HG03565 (cell line): ENCODE measurements around the gene TMEM8B.
"Not testable (repeated sequence)": the region's sequence is repeated elsewhere in the genome, so short reads cannot be mapped to it uniquely, and the experiment has no call there.

ENCODE experiments used
- ATAC-seq: cut with Tn5 transposase; IDR thresholded peaks from one replicate; pipeline ENCODE4 v1.9.1; 2021; ENCODE audit warnings: mild to moderate bottlenecking, moderate library complexity; ENCODE audit not compliant: unreplicated experiment

The TMEM8B gene

GRCh38 chr9:35905051-35905781 is 76.2 kb downstream of the TMEM8B start:
- no peak for ATAC-seq

- no peak for ATAC-seq
Measured at GRCh38 chr9:35905912-35906679, 77.1 kb downstream of the TMEM8B start, which contains the start of gene HRCT1. HRCT1 (plus strand) TSS chr9:35906202; CDS start chr9:35906288, 86 bp downstream.

DNA sequence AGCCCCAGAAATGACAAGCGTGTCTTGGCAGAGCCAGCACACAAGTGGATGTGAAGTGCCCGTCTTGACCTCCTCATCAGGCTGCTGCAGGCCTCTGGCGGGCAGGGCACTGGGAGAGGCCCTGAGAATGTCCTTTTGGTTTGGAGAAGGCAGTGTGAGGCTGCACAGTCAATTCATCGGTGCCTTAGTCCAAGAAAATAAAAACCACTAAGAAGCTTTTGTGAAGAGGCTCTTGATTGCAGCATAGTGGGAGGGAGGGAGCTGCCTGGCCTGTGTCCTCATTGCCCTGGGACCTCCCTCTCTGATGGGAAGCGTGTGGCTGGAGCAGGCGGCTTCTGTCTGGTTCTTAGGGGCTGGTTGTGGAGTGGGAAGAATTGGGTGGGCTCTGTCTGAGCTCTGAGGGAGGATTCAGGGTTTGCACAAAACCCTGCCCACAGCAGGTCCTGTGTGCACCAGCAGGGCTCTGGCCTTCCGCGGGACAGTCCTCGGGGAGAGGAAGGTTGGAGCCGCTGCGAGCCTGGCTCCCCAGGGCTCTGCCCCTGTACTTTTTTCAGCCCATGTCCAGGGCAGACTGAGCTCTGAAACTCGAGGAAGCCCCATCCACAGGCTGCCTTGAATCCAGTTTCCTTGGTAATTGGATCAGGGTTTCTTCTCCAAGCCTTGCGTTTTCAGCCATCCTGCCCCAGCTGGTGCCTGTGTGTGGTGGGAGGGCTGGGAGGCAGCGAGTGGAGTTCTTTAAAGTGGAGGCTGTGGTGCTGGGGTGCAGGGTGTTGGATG is 78.1 kb downstream of the TMEM8B start:
- no peak for ATAC-seq

DNA sequence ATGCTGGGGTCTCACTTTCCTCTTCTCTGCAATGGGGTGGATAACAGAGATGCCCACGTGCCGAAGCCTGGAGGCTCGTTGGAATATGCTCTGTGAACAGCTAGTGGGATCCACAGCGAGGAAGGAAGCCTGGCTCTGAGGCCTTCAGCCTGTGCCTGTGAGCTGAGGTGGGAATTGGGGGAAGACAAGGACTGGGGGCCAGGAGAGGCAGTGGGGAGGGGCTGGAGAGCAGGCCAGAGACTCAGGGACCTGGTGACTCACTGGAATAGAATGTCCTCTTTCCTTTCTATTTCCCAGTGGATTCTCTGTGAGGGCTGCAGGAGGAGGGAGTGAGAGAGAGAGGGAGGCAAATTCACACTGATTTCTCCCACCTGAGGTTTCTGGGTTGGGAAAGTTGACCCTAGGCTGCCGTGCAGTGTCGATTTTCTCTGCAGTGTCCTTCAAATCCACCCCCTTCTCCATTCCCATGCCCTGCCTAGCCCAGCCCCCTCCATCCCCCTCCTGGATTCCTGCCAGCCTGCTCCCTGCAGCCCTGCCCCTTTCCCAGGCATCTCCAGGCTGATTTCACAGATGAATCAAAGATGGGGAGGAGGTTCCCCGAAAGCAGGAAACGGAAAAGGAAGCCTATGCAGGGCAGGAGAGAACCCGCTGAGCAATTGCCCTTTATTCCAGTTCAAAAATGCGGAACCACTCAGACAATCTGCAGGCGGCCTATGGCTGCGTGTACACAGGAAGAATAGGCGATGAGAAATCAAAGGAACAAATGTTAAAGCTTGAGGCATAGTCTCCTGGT is 78.9 kb downstream of the TMEM8B start:
- ATAC-seq = no peak

- ATAC-seq = no peak
Measured at GRCh38 chr9:35908504-35909125, 79.6 kb downstream of the TMEM8B start.

- no peak for ATAC-seq
Measured at GRCh38 chr9:35909274-35909673, 80.2 kb downstream of the TMEM8B start, which contains the start of gene SPAAR. SPAAR (plus strand) TSS chr9:35909490; CDS start chr9:35910464, 974 bp downstream.

GRCh38 chr9:35909687-35910612 is 80.9 kb downstream of the TMEM8B start:
- no peak for ATAC-seq

- ATAC-seq = no peak
Measured at GRCh38 chr9:35910613-35911359, 81.8 kb downstream of the TMEM8B start.

GRCh38 chr9:35911690-35912089 is 82.7 kb downstream of the TMEM8B start:
- no peak for ATAC-seq

GRCh38 chr9:35912791-35913400 is 83.9 kb downstream of the TMEM8B start:
- no peak for ATAC-seq

GRCh38 chr9:35913429-35913828 is 84.4 kb downstream of the TMEM8B start:
- not testable (repeated sequence) for ATAC-seq

DNA sequence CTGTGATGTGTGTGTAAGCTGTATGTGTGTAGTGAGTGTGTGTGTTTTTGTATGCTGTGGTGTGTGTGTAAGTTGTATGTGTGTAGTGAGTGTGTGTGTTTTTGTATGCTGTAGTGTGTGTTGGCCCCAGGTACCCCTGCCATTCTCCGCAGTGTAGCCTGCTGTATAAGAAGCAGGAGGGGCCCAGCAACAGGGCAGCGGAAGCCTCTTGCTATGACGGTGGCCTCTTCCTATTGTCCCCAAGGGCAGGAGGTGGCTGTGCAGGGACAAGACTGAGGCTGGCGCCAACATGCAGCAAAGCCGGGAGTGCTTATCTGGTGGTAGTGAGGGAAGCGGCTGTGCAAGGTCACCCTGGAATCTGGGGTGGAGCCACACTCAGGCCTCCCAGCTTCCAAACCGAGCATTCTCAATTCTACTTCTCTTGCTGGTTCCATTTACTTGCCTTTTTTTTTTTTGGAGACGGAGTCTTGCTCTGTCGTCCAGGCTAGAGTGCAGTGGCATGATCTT is 85.3 kb downstream of the TMEM8B start:
- ATAC-seq = no peak
